GM12891 (cell line): ENCODE data around the gene RPAIN.

Experiments used
- PAX5 ChIP-seq: IDR thresholded peaks from 2 replicates; pipeline ENCODE4 v1.6.1; 2011; ENCODE audit warnings: low read length, moderate library complexity, mild to moderate bottlenecking; ENCODE audit not compliant: insufficient read depth, severe bottlenecking
- POLR2A ChIP-seq: IDR thresholded peaks from 2 replicates; pipeline ENCODE4 v1.6.1; 2011; ENCODE audit warnings: low read depth, low read length, control low read depth
- POLR2AphosphoS5 ChIP-seq: IDR thresholded peaks from 2 replicates; pipeline ENCODE4 v1.6.1; 2011; ENCODE audit warnings: low read depth, low read length, control low read depth
- POU2F2 ChIP-seq: IDR thresholded peaks from 2 replicates; pipeline ENCODE4 v1.6.1; 2011; ENCODE audit warnings: low read depth, mild to moderate bottlenecking, control low read depth, low read length, moderate library complexity
- SPI1 ChIP-seq: IDR thresholded peaks from 2 replicates; pipeline ENCODE4 v1.6.1; 2011; ENCODE audit warnings: low read depth, low read length, control low read depth
- TAF1 ChIP-seq: IDR thresholded peaks from 2 replicates; pipeline ENCODE4 v1.6.1; 2011; ENCODE audit warnings: low read depth, low read length, control low read depth

DNA sequence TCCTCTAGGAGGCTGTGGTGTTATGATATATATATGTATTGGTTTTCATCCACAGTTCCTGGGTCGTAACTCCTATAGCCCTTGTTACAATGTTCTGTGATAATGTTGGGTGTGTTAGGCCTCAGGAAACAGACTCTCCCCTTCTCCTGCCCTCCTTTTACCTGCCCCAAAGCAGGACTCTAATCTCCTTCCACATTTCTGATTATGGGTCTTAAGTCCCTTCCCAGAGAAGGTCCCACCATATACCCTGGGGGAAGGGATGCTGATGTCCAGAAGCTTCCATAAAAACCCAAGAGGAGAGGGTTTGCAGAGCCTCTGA lies 19.4 kb downstream of the RPAIN start:
- TF ChIP-seq SPI1: no peak
- TF ChIP-seq POLR2A: no peak
- TF ChIP-seq PAX5: no peak
- TF ChIP-seq TAF1: no peak
- TF ChIP-seq POLR2AphosphoS5: no peak
- no peak for TF ChIP-seq POU2F2
